GM23338 (cell line): ENCODE measurements around the gene GATA5. TPM values are rescaled to one million over a fixed set of nuclear protein-coding genes. Genes with fewer than 3 reads are reported as not detected.

Experiments used
- ATAC-seq: fragments of 200-7000 bp; cut with Tn5 transposase; 3 replicates; pipeline ENCODE4 v1.9.1; 2020
- DNase-seq: peaks from one replicate; pipeline ENCODE4 v3.0.0-alpha.2; 2015; ENCODE audit warnings: low spot score
- H2AFZ ChIP-seq: fragments of 200-600 bp; sonication (generic); 2 replicates; pipeline ENCODE4 v1.8.0; 2016; ENCODE audit warnings: antibody characterized with exemption, mild to moderate bottlenecking, moderate library complexity
- H3F3A ChIP-seq: fragments of 200-600 bp; sonication (generic); replicated peaks from 2 replicates; pipeline ENCODE4 v1.8.0; 2017; ENCODE audit warnings: antibody characterized with exemption, mixed run types, low read depth
- H3K27ac ChIP-seq: fragments of 200-600 bp; sonication (generic); 2 replicates; pipeline ENCODE4 v1.6.1; 2016; ENCODE audit warnings: low read depth
- H3K27me3 ChIP-seq: fragments of 200-600 bp; sonication (generic); 2 replicates; pipeline ENCODE4 v1.8.0; 2016; ENCODE audit warnings: mild to moderate bottlenecking, mixed run types, moderate library complexity; ENCODE audit not compliant: insufficient read depth
- H3K36me3 ChIP-seq: fragments of 200-600 bp; sonication (generic); 2 replicates; pipeline ENCODE4 v1.8.0; 2016; ENCODE audit warnings: mild to moderate bottlenecking; ENCODE audit not compliant: insufficient read depth
- H3K4me1 ChIP-seq: fragments of 200-600 bp; sonication (generic); 2 replicates; pipeline ENCODE4 v1.8.0; 2016; ENCODE audit warnings: mild to moderate bottlenecking, moderate library complexity; ENCODE audit not compliant: insufficient read depth
- H3K4me2 ChIP-seq: fragments of 200-600 bp; sonication (generic); 2 replicates; pipeline ENCODE4 v1.7.1; 2017; ENCODE audit warnings: mixed run types
- H3K4me3 ChIP-seq: fragments of 200-600 bp; sonication (generic); 2 replicates; pipeline ENCODE4 v1.6.1; 2016; ENCODE audit warnings: mixed run types
- H3K79me2 ChIP-seq: fragments of 200-600 bp; sonication (generic); replicated peaks from 2 replicates; pipeline ENCODE4 v1.8.0; 2017; ENCODE audit warnings: mild to moderate bottlenecking; ENCODE audit not compliant: insufficient read depth
- H3K9me2 ChIP-seq: fragments of 200-600 bp; sonication (generic); 2 replicates; pipeline ENCODE4 v1.8.0; 2017; ENCODE audit not compliant: insufficient read depth
- H4K20me1 ChIP-seq: fragments of 200-600 bp; sonication (generic); replicated peaks from 2 replicates; pipeline ENCODE4 v1.8.0; 2017; ENCODE audit warnings: mild to moderate bottlenecking; ENCODE audit not compliant: insufficient read depth
- H3K27ac Mint-ChIP-seq: 2 replicates; pipeline ENCODE4 v1.8.0; 2020; ENCODE audit warnings: inconsistent platforms, mild to moderate bottlenecking, moderate library complexity, mixed read lengths
- H3K27me3 Mint-ChIP-seq: 3 replicates; pipeline ENCODE4 v1.8.0; 2022; ENCODE audit warnings: low read depth, mild to moderate bottlenecking, moderate library complexity, mixed read lengths, inconsistent platforms; ENCODE audit not compliant: insufficient read depth, poor library complexity
- H3K36me3 Mint-ChIP-seq: 3 replicates; pipeline ENCODE4 v1.8.0; 2021; ENCODE audit warnings: low read depth, mild to moderate bottlenecking, inconsistent platforms, moderate library complexity, mixed read lengths
- H3K4me1 Mint-ChIP-seq: 3 replicates; pipeline ENCODE4 v1.8.0; 2020; ENCODE audit warnings: mild to moderate bottlenecking, inconsistent platforms, mixed read lengths
- H3K4me3 Mint-ChIP-seq: 3 replicates; pipeline ENCODE4 v1.8.0; 2021; ENCODE audit warnings: moderate library complexity, mild to moderate bottlenecking, inconsistent platforms, mixed read lengths
- H3K9me3 Mint-ChIP-seq: 3 replicates; pipeline ENCODE4 v1.8.0; 2020; ENCODE audit warnings: moderate library complexity, mild to moderate bottlenecking, inconsistent platforms, mixed read lengths
- ZNF114 ChIP-seq: fragments of 250-450 bp; sonication (Bioruptor Pico); IDR thresholded peaks from 2 replicates; pipeline ENCODE4 v1.5.0; 2020; ENCODE audit warnings: mild to moderate bottlenecking, moderate library complexity
- ZNF462 ChIP-seq: fragments of 250-450 bp; sonication (Bioruptor Pico); IDR thresholded peaks from 2 replicates; pipeline ENCODE4 v1.5.0; 2020; ENCODE audit warnings: mild to moderate bottlenecking, moderate library complexity
- polyA plus RNA-seq: library from polyadenylated mRNA; unstranded; fragments of >200 nt; fragmentation: Nextera tagmentation; extraction: Ambion mirVana; gene quantifications from 2 replicates; pipeline ENCODE4 v1.2.1, GENCODE V29; 2016
- total RNA-seq: library from RNA; depleted of rRNA; stranded (reverse); fragments of >200 nt; shearing (Covaris generic); gene quantifications from 2 replicates; pipeline ENCODE4 v1.2.3, GENCODE V29; 2014
- TF ChIP-seq, protein P1 (sequence below): IDR thresholded peaks from one replicate; pipeline ENCODE4 v1.6.1; 2018; ENCODE audit warnings: antibody characterized with exemption; ENCODE audit not compliant: unreplicated experiment

The GATA5 gene
- total and polyA plus RNA-seq, 2 experiments from 2014 or later = 0.60 to 0.73 TPM

- TF ChIP-seq, protein P1, sequence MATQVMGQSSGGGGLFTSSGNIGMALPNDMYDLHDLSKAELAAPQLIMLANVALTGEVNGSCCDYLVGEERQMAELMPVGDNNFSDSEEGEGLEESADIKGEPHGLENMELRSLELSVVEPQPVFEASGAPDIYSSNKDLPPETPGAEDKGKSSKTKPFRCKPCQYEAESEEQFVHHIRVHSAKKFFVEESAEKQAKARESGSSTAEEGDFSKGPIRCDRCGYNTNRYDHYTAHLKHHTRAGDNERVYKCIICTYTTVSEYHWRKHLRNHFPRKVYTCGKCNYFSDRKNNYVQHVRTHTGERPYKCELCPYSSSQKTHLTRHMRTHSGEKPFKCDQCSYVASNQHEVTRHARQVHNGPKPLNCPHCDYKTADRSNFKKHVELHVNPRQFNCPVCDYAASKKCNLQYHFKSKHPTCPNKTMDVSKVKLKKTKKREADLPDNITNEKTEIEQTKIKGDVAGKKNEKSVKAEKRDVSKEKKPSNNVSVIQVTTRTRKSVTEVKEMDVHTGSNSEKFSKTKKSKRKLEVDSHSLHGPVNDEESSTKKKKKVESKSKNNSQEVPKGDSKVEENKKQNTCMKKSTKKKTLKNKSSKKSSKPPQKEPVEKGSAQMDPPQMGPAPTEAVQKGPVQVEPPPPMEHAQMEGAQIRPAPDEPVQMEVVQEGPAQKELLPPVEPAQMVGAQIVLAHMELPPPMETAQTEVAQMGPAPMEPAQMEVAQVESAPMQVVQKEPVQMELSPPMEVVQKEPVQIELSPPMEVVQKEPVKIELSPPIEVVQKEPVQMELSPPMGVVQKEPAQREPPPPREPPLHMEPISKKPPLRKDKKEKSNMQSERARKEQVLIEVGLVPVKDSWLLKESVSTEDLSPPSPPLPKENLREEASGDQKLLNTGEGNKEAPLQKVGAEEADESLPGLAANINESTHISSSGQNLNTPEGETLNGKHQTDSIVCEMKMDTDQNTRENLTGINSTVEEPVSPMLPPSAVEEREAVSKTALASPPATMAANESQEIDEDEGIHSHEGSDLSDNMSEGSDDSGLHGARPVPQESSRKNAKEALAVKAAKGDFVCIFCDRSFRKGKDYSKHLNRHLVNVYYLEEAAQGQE = no peak
Measured at GRCh38 chr20:62515280-62515679, 39.5 kb upstream of the GATA5 start (continued).

DNA sequence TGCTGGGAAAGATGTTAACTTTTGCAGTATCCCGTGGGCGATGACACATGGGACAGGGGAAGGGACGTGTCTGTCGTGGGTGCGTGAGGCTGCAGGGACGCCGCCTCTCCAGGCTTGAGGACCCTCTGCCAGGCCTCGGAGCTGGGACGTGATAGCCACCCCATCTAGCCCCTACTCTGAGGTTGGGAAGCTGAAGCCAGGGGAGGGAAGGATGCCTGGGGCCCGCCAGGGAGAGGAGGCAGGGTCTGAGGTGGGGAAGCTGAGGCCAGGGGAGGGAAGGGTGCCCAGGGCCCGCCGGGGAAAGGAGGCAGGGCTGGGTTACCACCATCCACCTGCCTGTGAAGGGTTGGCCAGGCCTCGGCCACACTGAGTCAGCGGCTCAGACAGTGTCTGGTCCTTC, 38.2 kb upstream of the GATA5 start:
- Histone ChIP-seq H3K36me3 (no peaks in the 10 kb centered on the region), H3K4me3 (no peak overlapping the region), H4K20me1 (no peaks in the 10 kb centered on the region), H3K79me2 (no peaks in the 10 kb centered on the region), H2AFZ (no peak overlapping the region), H3K4me2 (no peak overlapping the region), H3F3A (no peaks in the 10 kb centered on the region), H3K4me1 (no peaks in the 10 kb centered on the region), H3K9me2 (no peaks in the 10 kb centered on the region), H3K27ac (no peak overlapping the region), H3K27me3 (no peaks in the 10 kb centered on the region)
- H3K36me3 Mint-ChIP-seq = no peaks in the 10 kb centered on the region
- DNase-seq (no peak), ATAC-seq (no peak)
- no peaks in the 10 kb centered on the region; the same call in 2 of the 3 replicates for H3K4me1 Mint-ChIP-seq
- peaks cover 6% of the 10 kb centered on the region for H3K27me3 Mint-ChIP-seq
- H3K4me3 Mint-ChIP-seq = no peak overlapping the region
- H3K9me3 Mint-ChIP-seq = no peaks in the 10 kb centered on the region
- TF ChIP-seq ZNF462 (CRISPR knock-in tag) = no peak
- no peak for TF ChIP-seq ZNF114 (CRISPR knock-in tag)
- no peak overlapping the region for H3K27ac Mint-ChIP-seq
